ENCODE data around the gene FGD6. TPM values are rescaled to one million over a fixed set of nuclear protein-coding genes. Genes with fewer than 3 reads are reported as not detected.

FGD6 gene
- total RNA-seq, 2 donors from 2014 or later: 9.9 to 13.9 TPM

GRCh38 chr12:95117178-95117599 is 100.1 kb downstream of the FGD6 start:
- Histone ChIP-seq H3K27me3 (replicated peaks; ENCODE audit: insufficient read depth) (no peaks in the 10 kb centered on the region), H3K36me3 (no peaks in the 10 kb centered on the region), H3K27ac (peak overlapping the region; percentile 30 to 36), H3K4me1 (replicated peaks) (peaks cover 3% of the 10 kb centered on the region), H3K4me3 (no peak overlapping the region), H3K9me3 (no peaks in the 10 kb centered on the region)
- intact Hi-C loops (cut with DNase I): loop anchor here (2.0 to 10.0 kb wide), 4 partner anchors 100 to 418 kb away; partner anchors contain the start of genes FGD6, METAP2 and VEZT
- 43% methylated on average over 2 of the region's 2 CpGs for WGBS
- TF ChIP-seq POLR2A (IDR thresholded peaks at IDR 0.05) (no peak), POLR2AphosphoS5 (IDR thresholded peaks at IDR 0.05) (peak; percentile 70), CTCF (IDR thresholded peaks at IDR 0.05) (peak; percentile 47 to 93 (median 88))
- peak; percentile 78 for DNase-seq (ENCODE audit: low spot score)

GRCh38 chr12:95116773-95117172 is 100.5 kb downstream of the FGD6 start:
- peaks cover 3% of the 10 kb centered on the region for H3K4me1 ChIP-seq (replicated peaks)
- intact Hi-C loops (cut with DNase I): loop anchor here (2.0 to 10.0 kb wide), 4 partner anchors 100 to 418 kb away; partner anchors contain the start of genes FGD6, METAP2 and VEZT
- DNase-seq (ENCODE audit: low spot score): peak; percentile 17
- no peak for TF ChIP-seq CTCF (IDR thresholded peaks at IDR 0.05)
- TF ChIP-seq POLR2A (IDR thresholded peaks at IDR 0.05): no peak
- TF ChIP-seq POLR2AphosphoS5 (IDR thresholded peaks at IDR 0.05): no peak
- peak overlapping the region; percentile 30 to 36 for H3K27ac ChIP-seq
- no peak overlapping the region for H3K4me3 ChIP-seq
- H3K9me3 ChIP-seq: no peaks in the 10 kb centered on the region
- H3K27me3 ChIP-seq (replicated peaks; ENCODE audit: insufficient read depth): no peaks in the 10 kb centered on the region
- 25% methylated on average over 3 of the region's 3 CpGs for WGBS
- no peaks in the 10 kb centered on the region for H3K36me3 ChIP-seq

- TF ChIP-seq CTCF (IDR thresholded peaks at IDR 0.05) (no peak), POLR2AphosphoS5 (IDR thresholded peaks at IDR 0.05) (no peak), POLR2A (IDR thresholded peaks at IDR 0.05) (no peak)
- intact Hi-C loops (cut with DNase I): loop anchor here (2.0 to 10.0 kb wide), 4 partner anchors 100 to 418 kb away; partner anchors contain the start of genes FGD6, METAP2 and VEZT
- no peak overlapping the region for H3K4me3 ChIP-seq
- H3K27me3 ChIP-seq (replicated peaks; ENCODE audit: insufficient read depth): no peaks in the 10 kb centered on the region
- peaks cover 3% of the 10 kb centered on the region for H3K4me1 ChIP-seq (replicated peaks)
- H3K36me3 ChIP-seq: no peaks in the 10 kb centered on the region
- DNase-seq (ENCODE audit: low spot score): no peak
- H3K9me3 ChIP-seq: no peaks in the 10 kb centered on the region
- WGBS: 32% methylated on average over 4 of the region's 4 CpGs
- peak overlapping the region in 1 of 2 donors; percentile 36 for H3K27ac ChIP-seq
These were observed 100.9 kb downstream of the FGD6 start for GRCh38 chr12:95116341-95116740.

- Histone ChIP-seq H3K36me3 (no peaks in the 10 kb centered on the region), H3K4me1 (replicated peaks) (peaks cover 3% of the 10 kb centered on the region), H3K27me3 (replicated peaks; ENCODE audit: insufficient read depth) (no peaks in the 10 kb centered on the region), H3K27ac (no peak overlapping the region), H3K4me3 (no peak overlapping the region), H3K9me3 (no peaks in the 10 kb centered on the region)
- 51% methylated on average over 7 of the region's 7 CpGs for WGBS
- TF ChIP-seq POLR2AphosphoS5 (IDR thresholded peaks at IDR 0.05): no peak
- no peak for TF ChIP-seq POLR2A (IDR thresholded peaks at IDR 0.05)
- intact Hi-C loops (cut with DNase I): loop anchor here (2.0 to 10.0 kb wide), 4 partner anchors 101 to 419 kb away; partner anchors contain the start of genes FGD6, METAP2 and VEZT
- DNase-seq (ENCODE audit: low spot score): no peak
These were observed 101.6 kb downstream of the FGD6 start for GRCh38 chr12:95115641-95116040.

GRCh38 chr12:95114766-95115405 is 102.4 kb downstream of the FGD6 start:
- WGBS: 76% methylated on average over 3 of the region's 3 CpGs
- Histone ChIP-seq H3K36me3 (no peaks in the 10 kb centered on the region), H3K4me3 (no peak overlapping the region), H3K27me3 (replicated peaks; ENCODE audit: insufficient read depth) (no peaks in the 10 kb centered on the region), H3K4me1 (replicated peaks) (peaks cover 3% of the 10 kb centered on the region), H3K27ac (no peak overlapping the region), H3K9me3 (no peaks in the 10 kb centered on the region)
- intact Hi-C loops (cut with DNase I): loop anchor here (5.0 to 10.0 kb wide), 2 partner anchors 357 to 420 kb away; partner anchors contain the start of gene METAP2
- TF ChIP-seq POLR2A (IDR thresholded peaks at IDR 0.05) (no peak), POLR2AphosphoS5 (IDR thresholded peaks at IDR 0.05) (no peak), CTCF (IDR thresholded peaks at IDR 0.05) (no peak)
- DNase-seq (ENCODE audit: low spot score): no peak
